GM10248 (cell line): ENCODE measurements around the gene ARGLU1.

Source experiments
- CTCF ChIA-PET: fragments of 300-600 bp; sonication (Branson Sonifier 250); formaldehyde crosslinking; extraction: SDS; loops from one replicate; lab custom pipeline; 2021; ENCODE audit warnings: antibody characterized with exemption; lab: Yijun Ruan, JAX
- POLR2A ChIA-PET: fragments of 350-650 bp; sonication (Branson Sonifier 250); formaldehyde crosslinking; extraction: SDS; loops from one replicate; lab custom pipeline; 2020; ENCODE audit warnings: antibody characterized with exemption; lab: Yijun Ruan, JAX
- DNase-seq: peaks from one replicate; pipeline ENCODE4 v3.0.0; 2012; ENCODE audit errors: extremely low spot score
- CTCF ChIP-seq: IDR thresholded peaks from 2 replicates; pipeline ENCODE4 v1.5.1; 2012; ENCODE audit warnings: mild to moderate bottlenecking, low read depth; ENCODE audit errors: extremely low read depth, missing control alignments, control extremely low read depth

The ARGLU1 gene

GRCh38 chr13:106560821-106561220, 7.1 kb downstream of the ARGLU1 start:
- ChIA-PET POLR2A (no interaction called here), CTCF (interaction anchor here (2.0 kb wide), 1 partner anchor 13 kb away, joined by 4 read pairs; no protein-coding TSS in a partner anchor)
- DNase-seq = no peak
- TF ChIP-seq CTCF = no peak

- ChIA-PET CTCF (interaction anchor here (2.5 kb wide), 1 partner anchor 10 kb away, joined by 8 read pairs; the partner anchor contains the start of gene ARGLU1), POLR2A (no interaction called here)
- no peak for DNase-seq
- TF ChIP-seq CTCF = no peak
These were observed 9.4 kb downstream of the ARGLU1 start for GRCh38 chr13:106558527-106558926.

GRCh38 chr13:106555631-106556328, 12.2 kb downstream of the ARGLU1 start:
- no peak for DNase-seq
- ChIA-PET POLR2A (no interaction called here), CTCF (interaction anchor here (1.1 to 4.2 kb wide), 3 partner anchors 9 to 19 kb away, joined by 3 to 27 read pairs (median 4); partner anchors contain the start of gene EFNB2)
- TF ChIP-seq CTCF = no peak

GRCh38 chr13:106551751-106552150, 16.2 kb downstream of the ARGLU1 start:
- TF ChIP-seq CTCF = no peak
- POLR2A ChIA-PET = interaction anchor here (1.0 kb wide), 1 partner anchor 14 kb away, joined by 3 read pairs; no protein-coding TSS in a partner anchor
- CTCF ChIA-PET = interaction anchor here (1.4 kb wide), 2 partner anchors 15 to 16 kb away, joined by 7 to 8 read pairs; partner anchors contain the start of gene EFNB2
- DNase-seq = no peak

GRCh38 chr13:106551350-106551749, 16.6 kb downstream of the ARGLU1 start:
- CTCF ChIA-PET = interaction anchor here (1.4 to 1.5 kb wide), 3 partner anchors 12 to 15 kb away, joined by 3 to 8 read pairs (median 7); partner anchors contain the start of gene EFNB2
- DNase-seq = no peak

GRCh38 chr13:106550570-106551135, 17.3 kb downstream of the ARGLU1 start:
- no peak for DNase-seq
- ChIA-PET POLR2A (interaction anchor here (1.0 kb wide), 1 partner anchor 13 kb away, joined by 3 read pairs; no protein-coding TSS in a partner anchor), CTCF (interaction anchor here (1.4 to 1.5 kb wide), 3 partner anchors 12 to 16 kb away, joined by 3 to 8 read pairs (median 7); partner anchors contain the start of gene EFNB2)
- TF ChIP-seq CTCF = no peak

More at GRCh38 chr13:106551350-106551749, 16.6 kb downstream of the ARGLU1 start:
- POLR2A ChIA-PET = interaction anchor here (1.0 kb wide), 1 partner anchor 14 kb away, joined by 3 read pairs; no protein-coding TSS in a partner anchor
- TF ChIP-seq CTCF = no peak
